Stimulated activated CD4-positive, alpha-beta T cell treated with anti-CD3 and anti-CD28 coated beads, Interleukin-2, amount 100 ng/mL, for 4 hours (primary cell): Measurements from ENCODE around the gene CSNK1D.

ENCODE experiments used
- DNase-seq: peaks from one replicate; pipeline ENCODE4 v3.0.0-alpha.2; 2020; ENCODE audit warnings: low read depth

The CSNK1D gene

GRCh38 chr17:82295472-82295814, 21.9 kb upstream of the CSNK1D start:
- no peak for DNase-seq

- DNase-seq = no peak
Measured at GRCh38 chr17:82294064-82294773, 20.7 kb upstream of the CSNK1D start.

- DNase-seq = peak; percentile 89
Measured at GRCh38 chr17:82292251-82293154, 19.0 kb upstream of the CSNK1D start.

GRCh38 chr17:82291582-82292250, 18.2 kb upstream of the CSNK1D start:
- DNase-seq = no peak

- no peak for DNase-seq
Measured at GRCh38 chr17:82287868-82288801, 14.6 kb upstream of the CSNK1D start.

- no peak for DNase-seq
Measured at GRCh38 chr17:82287013-82287867, 13.7 kb upstream of the CSNK1D start.

- DNase-seq = no peak
Measured at GRCh38 chr17:82285141-82285540, 11.6 kb upstream of the CSNK1D start.

GRCh38 chr17:82283208-82283749, 9.8 kb upstream of the CSNK1D start:
- no peak for DNase-seq

GRCh38 chr17:82282239-82283207, 9.0 kb upstream of the CSNK1D start:
- DNase-seq = no peak

- DNase-seq = peak; percentile 39
Measured at GRCh38 chr17:82281502-82282238, 8.2 kb upstream of the CSNK1D start.

- DNase-seq = no peak
Measured at GRCh38 chr17:82281076-82281475, 7.6 kb upstream of the CSNK1D start.

- DNase-seq = no peak
Measured at GRCh38 chr17:82280537-82280936, 7.0 kb upstream of the CSNK1D start.

GRCh38 chr17:82278786-82279391, 5.4 kb upstream of the CSNK1D start:
- no peak for DNase-seq

- DNase-seq = no peak
Measured at GRCh38 chr17:82278308-82278707, 4.8 kb upstream of the CSNK1D start.

- DNase-seq = no peak
Measured at GRCh38 chr17:82277851-82278250, 4.4 kb upstream of the CSNK1D start.

- DNase-seq = no peak
Measured at GRCh38 chr17:82276938-82277337, 3.4 kb upstream of the CSNK1D start.

- DNase-seq = no peak
Measured at GRCh38 chr17:82275326-82275725, 1.8 kb upstream of the CSNK1D start.
